Fibroblast of skin of left biceps (primary cell): ENCODE results near the gene ARHGAP44.
A peak's percentile ranks its signal among the peaks of the same experiment; 100 is the strongest.

Experiments used
- DNase-seq, 2 experiments: peaks; one replicate each; pipeline ENCODE4 v3.0.0-alpha.2; 2013; ENCODE audit warnings: low read depth in 2 of 2

Gene ARHGAP44

DNA sequence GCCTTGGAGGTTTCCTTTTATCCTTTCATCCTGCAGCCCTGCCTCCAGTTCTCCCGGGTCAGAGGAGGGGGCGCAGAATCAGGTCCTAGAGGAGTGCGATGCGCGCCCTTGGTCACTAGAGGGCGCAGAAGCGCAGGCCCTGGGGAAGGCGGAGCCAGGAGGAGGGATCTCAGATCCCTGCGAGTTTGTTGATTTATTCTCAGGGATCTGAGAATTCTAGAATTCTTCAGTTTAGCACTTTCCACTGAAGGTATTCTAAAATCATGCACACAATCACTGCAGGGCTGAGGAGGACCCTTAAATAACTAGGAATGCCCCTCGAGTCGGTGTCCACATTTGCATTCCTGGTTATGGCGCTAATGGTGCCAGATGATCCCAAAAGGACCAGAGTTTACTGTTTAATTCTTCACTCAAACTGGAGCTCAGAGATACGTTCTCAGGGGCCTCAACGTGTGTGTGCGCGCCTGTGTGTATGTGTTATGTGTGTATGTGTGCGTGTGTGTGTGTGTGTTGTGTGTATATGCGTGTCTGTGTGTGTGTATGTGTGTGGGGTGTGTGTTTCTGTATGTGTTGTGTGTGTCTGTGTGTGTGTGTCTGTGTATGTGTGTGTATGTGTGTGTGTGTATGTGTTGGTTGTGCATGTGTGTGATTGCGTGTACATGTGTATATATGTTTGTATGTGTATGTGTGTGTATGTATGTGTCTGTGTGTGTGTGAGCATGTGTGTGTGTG lies 235.4 kb downstream of the ARHGAP44 start:
- DNase-seq = no peak

DNA sequence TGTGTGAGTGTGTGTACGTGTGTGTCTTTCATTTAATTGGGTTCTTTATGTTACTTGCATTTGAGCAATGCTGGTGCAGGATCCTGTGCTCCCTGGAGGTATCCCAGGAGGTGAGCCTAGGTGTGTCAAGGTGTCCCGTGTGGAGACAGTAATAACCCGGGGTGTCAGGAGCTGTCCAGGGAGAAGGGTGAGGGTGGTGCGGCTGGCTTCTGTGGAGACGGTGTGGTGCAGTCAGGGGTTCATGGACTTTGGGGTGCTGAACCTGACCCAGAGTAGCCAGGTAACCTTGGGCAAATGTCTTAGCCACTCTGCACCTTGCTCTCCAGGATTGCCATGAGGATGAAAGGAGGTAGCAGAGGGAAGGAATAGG lies 235.9 kb downstream of the ARHGAP44 start:
- no peak for DNase-seq

DNA sequence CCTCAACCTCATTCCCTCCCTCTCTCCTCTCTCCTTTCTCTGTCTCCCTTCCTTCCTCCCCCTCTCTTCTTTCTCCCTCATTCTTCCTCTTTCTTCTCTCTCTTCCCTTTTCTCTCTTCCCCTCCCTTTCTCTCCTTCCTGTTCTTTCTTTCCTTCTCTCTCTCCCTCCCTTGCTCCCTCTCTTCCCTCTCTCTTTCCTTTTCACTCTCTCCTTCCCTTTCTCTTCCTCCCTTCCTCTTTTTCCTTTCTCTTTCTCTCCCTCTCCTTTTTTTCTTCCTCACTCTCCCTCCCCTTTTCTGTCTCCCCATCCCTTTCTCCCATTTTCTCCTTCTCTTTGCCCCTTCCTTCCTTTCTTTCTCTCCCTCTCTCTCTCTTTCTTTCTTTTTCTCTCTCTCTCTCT lies 236.4 kb downstream of the ARHGAP44 start:
- DNase-seq = no peak

DNA sequence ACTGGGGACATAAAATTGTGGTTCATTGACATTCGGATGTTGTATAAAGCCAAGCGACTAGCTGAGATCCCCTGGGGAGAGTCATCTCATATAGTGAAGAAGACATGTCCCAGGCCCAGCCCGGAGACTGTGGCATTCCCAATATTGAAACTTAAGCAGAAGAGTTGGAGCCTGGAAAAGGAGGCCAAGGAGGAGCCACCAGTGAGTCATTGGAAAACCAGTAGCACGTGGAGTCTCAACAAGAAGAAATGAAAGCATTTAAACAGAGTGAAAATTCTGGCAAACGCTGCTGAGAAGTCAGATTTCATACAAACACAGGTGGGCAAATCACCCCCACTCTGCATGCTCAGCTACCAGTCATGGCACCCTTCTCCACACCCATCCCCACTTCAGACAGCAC lies 237.9 kb downstream of the ARHGAP44 start:
- no peak for DNase-seq

DNA sequence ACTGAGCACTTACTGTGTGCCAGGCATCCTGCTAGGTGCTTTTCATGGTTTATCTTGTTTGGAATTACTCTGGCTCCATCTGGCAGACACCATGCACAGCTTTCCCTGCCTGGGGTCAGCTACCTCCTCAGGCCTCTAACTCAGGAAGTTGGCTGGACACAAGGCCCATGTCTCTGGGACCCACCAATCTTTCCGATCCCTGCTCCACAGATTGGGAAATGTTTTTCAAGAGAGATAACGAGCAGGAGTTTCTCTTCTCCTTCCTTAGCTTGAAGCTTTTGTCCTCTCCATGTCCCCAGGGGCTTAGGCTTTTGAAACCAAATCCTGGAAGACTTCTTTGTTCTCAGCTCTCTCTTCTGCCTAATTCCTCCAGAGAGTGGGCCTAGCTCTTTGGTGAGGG lies 240.0 kb downstream of the ARHGAP44 start:
- DNase-seq = no peak

DNA sequence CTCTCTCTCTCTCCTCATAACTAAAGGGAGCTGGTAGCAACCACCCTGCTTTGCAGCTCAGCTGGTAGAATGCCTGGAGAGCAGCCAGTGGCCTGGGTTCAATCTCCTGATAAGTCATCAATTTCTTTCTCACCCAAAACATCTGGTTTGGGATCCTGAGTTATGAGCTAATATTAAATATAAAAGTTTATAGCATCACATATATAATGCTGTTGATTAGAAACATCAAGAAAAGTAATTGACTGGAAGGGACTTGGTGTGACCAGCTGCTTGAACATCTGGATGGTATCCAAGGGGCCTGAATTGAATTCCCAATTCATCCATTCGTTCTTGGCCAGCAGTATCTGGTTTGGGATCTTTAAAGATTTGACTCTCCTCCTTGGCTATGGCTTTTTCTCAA lies 240.8 kb downstream of the ARHGAP44 start:
- no peak for DNase-seq

DNA sequence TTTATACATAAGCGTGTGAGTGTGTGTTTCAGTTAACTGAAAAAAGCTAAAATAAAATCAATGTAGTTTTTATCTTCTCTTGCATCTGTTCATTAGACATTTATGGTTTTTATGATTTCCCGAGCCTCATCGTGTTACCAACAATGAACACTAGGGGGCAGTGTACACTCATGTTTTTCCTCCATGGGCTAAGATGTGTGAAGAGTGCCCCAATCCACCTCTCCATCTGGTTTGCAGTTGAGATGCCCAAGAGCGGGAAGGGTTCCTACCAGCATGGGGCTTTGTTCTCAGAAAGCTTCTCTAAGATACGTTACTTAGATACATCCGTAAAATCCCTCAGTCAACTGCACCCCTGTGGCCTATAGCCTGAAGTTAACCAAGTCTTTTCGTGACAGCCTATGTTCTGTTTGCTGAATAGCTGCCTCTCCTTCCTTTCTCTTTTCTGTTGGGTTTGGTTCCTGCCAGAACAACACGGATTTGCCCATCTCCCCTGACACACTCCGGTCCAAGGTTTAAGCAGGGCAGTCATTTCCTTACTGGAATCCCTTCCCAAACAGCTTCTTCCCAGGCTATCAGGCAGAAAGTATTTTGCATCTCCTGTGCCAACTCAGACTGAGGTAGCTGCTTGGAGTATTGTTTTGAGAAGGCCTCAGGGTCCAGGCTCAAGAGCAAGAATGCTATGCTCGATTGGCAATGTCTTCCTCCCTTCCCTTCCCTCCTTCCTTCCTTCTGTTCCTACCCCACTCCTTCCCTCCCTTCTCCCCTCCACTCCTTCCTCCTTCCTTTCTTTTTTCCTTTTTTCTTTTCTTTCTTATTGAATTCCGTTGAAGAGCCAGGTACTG lies 241.4 kb downstream of the ARHGAP44 start:
- DNase-seq = peak; percentile 66 to 68

DNA sequence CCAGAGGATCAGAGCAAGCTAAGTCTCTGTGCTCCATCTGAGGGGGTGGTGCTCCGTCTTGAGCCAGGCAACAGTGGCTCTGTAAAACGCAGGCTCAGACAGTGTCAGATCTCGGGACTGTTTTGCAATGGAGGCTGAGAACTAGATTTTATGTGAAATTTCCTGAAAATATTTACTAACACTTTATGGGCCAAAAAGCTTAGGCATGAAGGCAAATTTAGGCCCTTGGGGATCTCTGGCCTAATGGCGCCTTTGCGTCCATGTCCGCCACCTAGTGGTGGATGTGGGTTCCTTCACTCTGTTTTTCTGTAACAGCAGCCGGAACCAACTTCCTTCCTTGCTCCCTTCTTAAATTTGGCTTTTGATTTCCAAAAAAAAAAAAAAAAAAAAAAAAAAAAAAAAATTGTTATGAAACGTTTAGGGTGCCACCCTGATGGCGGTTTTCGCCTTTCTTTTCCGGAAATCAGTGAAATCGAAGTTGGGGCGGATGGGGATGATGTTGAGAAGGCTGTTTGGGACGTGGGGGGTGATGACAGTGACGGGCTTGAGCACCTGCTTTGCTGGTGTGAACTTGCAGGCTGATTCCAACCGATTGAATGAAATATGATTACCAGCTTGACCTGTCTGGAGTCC lies 242.5 kb downstream of the ARHGAP44 start:
- no peak for DNase-seq

DNA sequence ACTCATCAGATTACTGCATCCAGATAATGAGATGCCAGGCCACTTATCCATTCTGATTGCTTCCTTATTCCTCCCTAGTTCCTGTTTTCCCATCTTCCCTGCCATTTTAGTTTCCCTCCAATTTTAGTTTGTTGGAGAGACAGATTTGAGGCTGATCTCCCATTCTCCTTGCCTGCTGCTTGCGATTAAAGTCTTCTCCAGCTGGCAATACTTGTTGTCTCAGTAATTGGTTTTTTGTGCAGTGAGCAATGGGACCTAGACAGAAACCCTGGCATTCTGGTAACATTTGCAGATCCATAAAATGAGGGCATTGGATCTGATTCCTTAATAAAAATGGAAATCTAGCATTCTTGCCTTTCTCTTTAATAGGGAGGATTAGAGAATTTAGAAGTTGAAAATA lies 246.1 kb downstream of the ARHGAP44 start:
- DNase-seq = no peak

DNA sequence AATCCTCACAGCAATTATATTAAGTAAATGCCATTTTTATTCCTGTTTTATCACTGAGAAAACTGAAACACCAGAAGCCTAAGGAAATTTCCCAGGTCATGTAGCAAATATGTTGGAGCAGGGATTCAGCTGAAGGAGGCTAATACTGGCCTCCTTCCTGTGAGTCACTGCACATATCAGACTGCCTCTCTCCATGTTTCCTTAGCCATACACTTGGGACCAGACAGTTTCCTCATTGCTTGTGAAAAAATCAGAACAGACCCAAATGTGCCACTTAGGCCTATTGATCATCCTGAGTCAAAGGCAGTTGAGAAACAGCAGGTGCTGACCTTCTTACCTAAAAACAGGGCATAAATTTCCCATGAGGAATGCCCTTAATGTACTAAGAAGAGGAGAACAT lies 247.5 kb downstream of the ARHGAP44 start:
- DNase-seq = no peak

DNA sequence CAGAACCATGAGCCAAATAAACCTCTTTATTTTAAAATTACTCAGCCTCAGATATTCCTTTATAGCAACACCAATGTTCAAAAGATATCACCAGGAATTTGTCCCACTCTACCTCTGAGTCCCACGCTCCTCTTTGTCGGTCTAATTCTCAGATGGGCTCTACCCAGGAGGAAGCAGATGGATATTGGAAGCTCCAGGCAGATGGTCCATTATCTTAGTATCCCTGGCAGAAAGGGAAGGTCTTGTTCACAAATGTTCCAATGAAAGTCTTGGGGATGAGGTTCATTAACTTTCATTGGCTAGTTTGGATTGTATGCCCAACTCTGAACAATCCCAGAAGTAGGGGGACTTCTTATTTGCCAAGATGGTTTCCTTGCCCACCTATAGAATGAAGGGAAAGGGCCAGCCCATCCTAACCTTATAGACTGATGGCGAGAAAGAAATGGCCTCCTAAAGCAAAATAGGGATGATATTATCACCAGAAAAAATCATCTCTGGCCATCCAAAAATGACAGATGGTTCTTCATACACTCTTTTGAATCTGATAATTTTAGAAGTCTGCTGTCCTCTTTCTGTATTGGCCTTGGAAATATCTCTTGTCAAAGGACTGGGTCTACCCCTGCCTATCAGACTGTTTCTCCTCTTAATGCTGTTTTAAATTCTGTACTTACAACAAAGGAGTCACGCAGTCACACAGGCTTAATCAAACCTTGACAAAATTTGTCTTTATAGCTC lies 249.8 kb downstream of the ARHGAP44 start:
- no peak for DNase-seq
